Right lobe of liver (tissue), 4 donors: ENCODE data around the gene DCBLD2.

Experiments
- CTCF ChIP-seq, 4 donors: fragments of 200-600 bp in 3 of 4; fragments of 450-650 bp in 1 of 4; IDR thresholded peaks; one replicate each; pipeline versions ENCODE4 v1.5.1 to v1.8.0; 2016 to 2022; ENCODE audit warnings: antibody characterized with exemption in 4 of 4, mild to moderate bottlenecking in 2 of 4
- POLR2A ChIP-seq: fragments of 450-650 bp; IDR thresholded peaks from one replicate; pipeline ENCODE4 v1.6.1; 2017; ENCODE audit warnings: antibody characterized with exemption, mild to moderate bottlenecking
- donor health status: DM: no; HTN: no; CAD: no.
- donor health status: DM: no; HTN: no; CAD: no.
- donor health status: DM: no; HTN: yes; CAD: no.

DNA sequence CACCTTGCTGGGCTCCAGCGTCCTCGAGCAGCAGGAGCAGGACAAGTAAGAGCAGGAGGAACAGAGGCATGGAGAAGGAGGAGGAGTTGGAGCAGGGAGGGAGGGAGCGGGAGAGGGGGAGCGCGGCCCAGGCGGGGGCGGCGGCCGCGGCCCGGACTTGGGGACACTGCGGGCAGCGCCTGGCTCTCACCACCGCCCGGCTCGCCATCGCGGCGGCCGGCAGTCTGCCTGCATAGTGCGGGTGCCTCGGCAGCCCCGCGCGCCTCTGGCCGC lies 440 bp downstream of the DCBLD2 start:
- TF ChIP-seq CTCF (IDR thresholded peaks at IDR 0.05) (no peak), POLR2A (no peak)
